BE2C (cell line): Measurements from ENCODE around the gene CCDC124.
"Not testable (repeated sequence)": the region's sequence is repeated elsewhere in the genome, so short reads cannot be mapped to it uniquely, and the experiment has no call there.

Experiments
- DNase-seq: peaks from one replicate; pipeline ENCODE4 v3.0.0-alpha.2; 2020
- H3K27me3 ChIP-seq: fragments of 250-450 bp; sonication (Bioruptor Pico); 2 replicates; pipeline ENCODE4 v1.5.1; 2020; ENCODE audit warnings: mild to moderate bottlenecking
- H3K36me3 ChIP-seq: fragments of 250-450 bp; sonication (Bioruptor Pico); 2 replicates; pipeline ENCODE4 v1.5.1; 2020; ENCODE audit warnings: mild to moderate bottlenecking
- H3K4me1 ChIP-seq: fragments of 250-450 bp; sonication (Bioruptor Pico); 2 replicates; pipeline ENCODE4 v1.5.1; 2020
- H3K4me3 ChIP-seq: 2 replicates; pipeline ENCODE4 v1.5.1; 2011; ENCODE audit warnings: low read depth, low read length
- H3K9me3 ChIP-seq: fragments of 250-450 bp; sonication (Bioruptor Pico); 2 replicates; pipeline ENCODE4 v1.5.1; 2020
- CTCF ChIP-seq: IDR thresholded peaks from 2 replicates; pipeline ENCODE4 v1.5.1; 2012; ENCODE audit warnings: mild to moderate bottlenecking, low read depth, low read length

CCDC124 gene

GRCh38 chr19:17915940-17916593 lies 16.7 kb upstream of the CCDC124 start:
- no peaks in the 10 kb centered on the region for H3K27me3 ChIP-seq

GRCh38 chr19:17918151-17918550 lies 14.7 kb upstream of the CCDC124 start:
- H3K4me3 ChIP-seq, H3K4me1 ChIP-seq, H3K9me3 ChIP-seq, H3K36me3 ChIP-seq, H3K27me3 ChIP-seq, DNase-seq: not testable (repeated sequence)

More at GRCh38 chr19:17915940-17916593, 16.7 kb upstream of the CCDC124 start:
- H3K9me3 ChIP-seq: no peaks in the 10 kb centered on the region
- no peak overlapping the region for H3K4me3 ChIP-seq
- DNase-seq: no peak
- no peak for TF ChIP-seq CTCF
- no peaks in the 10 kb centered on the region for H3K4me1 ChIP-seq
- H3K36me3 ChIP-seq: no peaks in the 10 kb centered on the region

GRCh38 chr19:17919122-17919521 lies 13.7 kb upstream of the CCDC124 start:
- not testable (repeated sequence) for DNase-seq

GRCh38 chr19:17920527-17920926 lies 12.3 kb upstream of the CCDC124 start:
- no peaks in the 10 kb centered on the region for H3K9me3 ChIP-seq
- DNase-seq: no peak
- H3K27me3 ChIP-seq: no peaks in the 10 kb centered on the region
- TF ChIP-seq CTCF: no peak
- no peaks in the 10 kb centered on the region for H3K4me1 ChIP-seq
- H3K4me3 ChIP-seq: no peak overlapping the region
- no peaks in the 10 kb centered on the region for H3K36me3 ChIP-seq

More at GRCh38 chr19:17919122-17919521, 13.7 kb upstream of the CCDC124 start:
- H3K4me1 ChIP-seq, H3K27me3 ChIP-seq, H3K36me3 ChIP-seq, H3K4me3 ChIP-seq, H3K9me3 ChIP-seq: not testable (repeated sequence)

GRCh38 chr19:17922138-17922537 lies 10.7 kb upstream of the CCDC124 start:
- no peaks in the 10 kb centered on the region for H3K9me3 ChIP-seq
- TF ChIP-seq CTCF: no peak

GRCh38 chr19:17926044-17926443 lies 6.8 kb upstream of the CCDC124 start:
- no peak for TF ChIP-seq CTCF

More at GRCh38 chr19:17922138-17922537, 10.7 kb upstream of the CCDC124 start:
- Histone ChIP-seq H3K4me3 (no peak overlapping the region), H3K4me1 (no peaks in the 10 kb centered on the region), H3K27me3 (no peaks in the 10 kb centered on the region), H3K36me3 (no peaks in the 10 kb centered on the region)
- DNase-seq: no peak

GRCh38 chr19:17929056-17929455 lies 3.8 kb upstream of the CCDC124 start:
- no peak for DNase-seq
- no peaks in the 10 kb centered on the region for H3K27me3 ChIP-seq
- no peaks in the 10 kb centered on the region for H3K36me3 ChIP-seq
- no peaks in the 10 kb centered on the region for H3K4me1 ChIP-seq
- no peak for TF ChIP-seq CTCF
- no peak overlapping the region for H3K4me3 ChIP-seq
- no peaks in the 10 kb centered on the region for H3K9me3 ChIP-seq

More at GRCh38 chr19:17926044-17926443, 6.8 kb upstream of the CCDC124 start:
- Histone ChIP-seq H3K36me3 (no peaks in the 10 kb centered on the region), H3K4me3 (no peak overlapping the region), H3K9me3 (no peaks in the 10 kb centered on the region), H3K4me1 (no peaks in the 10 kb centered on the region), H3K27me3 (no peaks in the 10 kb centered on the region)
- no peak for DNase-seq
